GM18909 (cell line): ENCODE data around the gene SCFD2.
"Not testable (repeated sequence)": the region's sequence is repeated elsewhere in the genome, so short reads cannot be mapped to it uniquely, and the experiment has no call there.

Experiments used
- ATAC-seq: cut with Tn5 transposase; IDR thresholded peaks from one replicate; pipeline ENCODE4 v1.9.1; 2021; ENCODE audit warnings: mild to moderate bottlenecking; ENCODE audit not compliant: unreplicated experiment, poor library complexity

SCFD2 gene

GRCh38 chr4:53195815-53196661, 169.8 kb downstream of the SCFD2 start:
- ATAC-seq: no peak

GRCh38 chr4:53194727-53195126, 171.1 kb downstream of the SCFD2 start:
- no peak for ATAC-seq

DNA sequence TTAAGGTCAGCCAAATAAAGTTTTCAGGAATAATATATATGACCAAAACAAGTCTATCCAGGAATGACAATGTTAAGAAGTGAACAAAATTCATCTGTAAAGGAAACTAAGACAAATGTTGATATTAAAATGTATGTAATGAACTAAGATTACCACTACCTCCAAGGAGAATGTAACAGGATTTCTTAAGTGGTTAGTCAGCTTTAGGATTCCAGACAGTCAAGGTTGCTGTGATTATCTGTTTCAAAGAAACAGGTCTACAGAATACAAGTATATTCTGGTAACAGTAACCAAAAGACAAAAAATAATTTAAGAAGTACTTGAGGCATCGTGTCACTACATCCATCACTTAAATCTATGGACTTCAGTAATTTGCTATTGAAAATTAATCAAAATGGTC, 172.8 kb downstream of the SCFD2 start:
- ATAC-seq: no peak

DNA sequence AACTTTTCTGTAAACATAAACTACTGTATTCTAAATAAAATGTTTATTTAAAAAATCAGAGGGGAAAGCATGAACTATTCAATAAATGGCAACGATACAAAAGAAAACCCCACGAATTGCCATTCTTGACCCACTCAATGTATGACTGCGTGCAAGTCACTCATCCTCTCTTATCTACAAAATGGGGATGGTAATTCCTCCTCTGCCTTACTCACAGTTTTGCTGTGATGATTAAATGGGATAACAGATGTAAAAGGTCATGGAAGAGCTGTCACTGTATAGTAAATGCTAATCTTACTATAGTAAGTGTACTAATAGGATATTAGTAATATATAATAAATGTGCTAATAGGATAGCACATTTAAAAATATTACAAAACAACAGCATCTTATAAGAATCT, 173.4 kb downstream of the SCFD2 start:
- no peak for ATAC-seq

DNA sequence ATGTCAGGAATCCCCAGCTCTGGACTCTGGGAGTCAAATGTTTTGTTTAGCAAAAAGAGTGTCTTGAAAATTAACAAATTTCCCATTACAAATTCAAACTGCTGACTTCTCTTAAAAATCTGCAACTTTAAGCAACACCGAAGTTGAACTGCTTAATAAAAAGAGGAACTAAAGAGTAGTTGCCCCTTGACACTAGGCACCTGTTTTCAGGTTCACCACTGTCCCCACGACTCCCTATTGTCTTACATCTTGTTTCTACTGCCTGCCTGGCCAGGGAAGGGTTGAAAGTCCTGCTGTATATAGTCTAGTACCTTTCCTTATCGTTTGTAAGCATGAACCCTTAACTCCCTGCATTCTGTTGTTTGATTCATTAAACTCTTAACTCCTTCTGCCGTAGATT, 173.9 kb downstream of the SCFD2 start:
- no peak for ATAC-seq

- no peak for ATAC-seq
Observed at GRCh38 chr4:53189011-53189410, 176.8 kb downstream of the SCFD2 start.

DNA sequence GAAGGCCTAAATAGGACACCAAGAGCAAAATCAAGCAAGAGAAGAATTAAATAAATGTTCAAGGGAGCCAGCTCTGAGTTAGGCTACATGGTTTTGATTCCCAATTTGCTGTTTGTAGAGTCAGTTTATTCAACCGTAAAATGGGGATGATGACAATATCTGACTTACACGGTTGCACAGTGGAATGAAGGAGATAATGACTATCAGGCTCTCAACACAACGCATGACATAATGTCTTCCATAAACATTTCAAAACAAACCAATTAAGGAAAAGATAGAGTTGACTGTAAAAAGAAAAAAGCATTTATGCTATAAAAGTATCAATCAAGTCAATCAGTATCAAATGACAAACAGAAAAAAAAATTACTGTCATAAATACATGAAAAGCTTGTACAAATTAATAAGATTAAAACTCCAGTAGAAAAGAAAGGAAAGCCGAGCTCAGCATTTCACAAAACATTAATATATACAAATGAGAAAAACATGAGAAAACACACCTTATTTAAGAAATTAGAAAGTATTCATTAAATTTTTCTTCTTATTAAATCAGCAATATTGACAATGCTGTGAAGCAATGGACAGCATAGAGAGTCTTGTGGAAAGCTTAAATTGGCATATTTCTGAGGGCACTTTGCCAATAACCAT, 179.0 kb downstream of the SCFD2 start:
- no peak for ATAC-seq

GRCh38 chr4:53185869-53186585, 179.8 kb downstream of the SCFD2 start:
- no peak for ATAC-seq

DNA sequence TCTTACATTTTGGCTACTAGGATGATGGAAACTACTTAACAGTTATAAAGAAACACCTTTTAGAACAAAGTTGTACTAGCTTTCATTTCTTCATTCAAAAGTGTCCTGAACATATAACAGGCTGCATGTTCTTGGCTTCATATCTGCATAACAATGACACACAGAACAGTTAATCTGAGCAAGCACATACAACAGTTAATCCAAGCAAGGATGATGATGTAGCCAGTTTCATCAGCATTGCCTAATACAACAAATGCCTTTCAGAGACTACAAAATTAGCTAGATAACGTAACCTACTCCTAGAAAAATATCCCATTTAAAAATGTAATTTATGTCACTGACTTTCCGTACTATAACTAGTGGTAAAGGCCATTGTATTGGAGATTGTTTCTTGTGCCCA, 182.1 kb downstream of the SCFD2 start:
- ATAC-seq: no peak

DNA sequence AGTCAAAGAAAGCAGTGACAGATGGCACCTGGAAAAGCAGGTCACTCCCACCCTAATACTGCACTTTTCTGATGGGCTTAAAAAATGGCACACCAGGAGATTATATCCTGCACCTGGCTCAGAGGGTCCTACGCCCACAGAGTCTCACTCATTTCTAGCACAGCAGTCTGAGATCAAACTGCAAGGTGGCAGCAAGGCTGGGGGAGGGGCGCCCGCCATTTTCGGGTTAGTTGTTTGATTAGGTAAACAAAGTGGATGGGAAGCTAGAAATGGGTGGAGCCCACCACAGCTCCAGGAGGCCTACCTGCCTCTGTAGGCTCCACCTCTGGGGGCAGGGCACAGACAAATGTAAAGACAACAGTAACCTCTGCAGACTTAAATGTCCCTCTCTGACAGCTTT, 188.1 kb downstream of the SCFD2 start:
- ATAC-seq: not testable (repeated sequence)

DNA sequence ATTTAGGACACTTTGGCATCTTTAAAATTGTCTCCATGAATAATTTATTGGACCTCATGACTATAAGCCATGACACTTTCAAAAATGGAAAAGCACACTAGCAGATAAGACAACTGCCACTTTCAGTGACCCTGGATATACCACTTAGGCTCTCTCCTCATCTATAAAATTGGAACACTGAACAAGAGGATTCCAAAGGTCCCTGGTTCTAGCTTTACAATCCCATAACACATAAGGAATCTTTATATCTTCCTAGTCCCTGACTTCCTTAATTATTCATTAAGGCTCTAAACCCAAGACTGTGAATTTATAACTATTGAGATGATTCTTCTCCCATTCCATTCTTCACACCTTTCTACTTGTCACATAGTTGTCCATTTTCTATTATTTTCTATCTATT, 190.2 kb downstream of the SCFD2 start:
- no peak for ATAC-seq

DNA sequence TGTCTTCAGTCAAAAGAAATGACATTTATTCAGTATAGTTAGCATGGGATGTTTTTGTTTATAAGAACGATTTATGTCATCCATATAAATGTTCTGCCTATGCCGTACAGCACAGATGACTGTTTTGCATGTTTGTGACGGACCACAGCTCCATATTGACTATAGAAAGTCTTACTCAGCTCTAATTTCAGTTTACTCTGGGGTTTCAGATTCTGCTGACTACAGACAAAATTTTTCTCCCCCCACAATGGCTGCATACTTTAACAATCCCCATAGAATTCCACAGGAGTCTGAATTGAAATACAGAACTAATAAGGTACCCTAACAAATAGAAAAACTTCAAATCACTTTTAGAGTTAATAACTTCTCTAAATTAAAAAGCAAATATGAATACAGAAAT, 191.0 kb downstream of the SCFD2 start:
- ATAC-seq: no peak

GRCh38 chr4:53173576-53173975, 192.3 kb downstream of the SCFD2 start:
- no peak for ATAC-seq

GRCh38 chr4:53171797-53172196, 194.1 kb downstream of the SCFD2 start:
- ATAC-seq: no peak

DNA sequence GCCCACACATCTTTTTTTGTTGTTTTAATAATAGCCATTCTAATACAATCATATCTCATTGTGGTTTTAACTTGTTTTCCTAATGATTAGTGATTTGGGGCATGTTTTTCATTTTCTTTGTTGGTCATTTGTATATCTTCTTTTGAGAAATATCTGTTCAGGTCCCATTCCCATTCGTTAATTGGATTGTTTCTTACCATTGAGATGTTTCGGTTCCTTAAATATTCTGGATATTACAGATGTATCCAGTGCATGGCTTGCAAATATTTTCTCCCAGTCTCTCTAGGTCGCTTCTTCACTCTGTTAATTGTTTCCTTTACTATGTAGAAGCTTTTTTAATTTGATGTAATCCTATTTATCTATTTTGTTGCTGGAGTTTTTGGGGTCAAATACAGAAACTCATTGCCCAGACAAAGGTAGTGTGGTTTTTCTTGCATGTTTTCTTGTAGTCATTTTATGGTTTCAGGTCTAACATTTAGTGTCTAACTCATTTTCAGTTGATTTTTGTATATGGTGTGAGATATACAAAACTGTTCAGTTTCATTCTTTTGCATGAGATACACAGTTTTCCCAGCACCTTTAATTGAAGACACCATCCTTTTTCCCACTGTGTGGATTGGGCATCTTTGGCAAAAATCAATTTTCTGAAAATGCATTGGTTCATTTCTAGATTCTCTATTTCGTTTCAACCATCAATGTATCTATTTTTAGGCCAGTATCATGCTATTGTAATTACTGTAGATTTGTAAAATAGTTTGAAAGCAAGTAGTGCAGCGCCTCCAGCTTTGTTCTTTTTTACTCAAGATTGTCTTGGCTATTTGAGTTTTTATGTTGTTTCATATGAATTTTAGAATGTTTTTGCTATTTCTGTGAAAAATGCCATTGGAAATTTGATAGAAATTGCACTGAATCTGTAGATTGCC, 195.9 kb downstream of the SCFD2 start:
- no peak for ATAC-seq

DNA sequence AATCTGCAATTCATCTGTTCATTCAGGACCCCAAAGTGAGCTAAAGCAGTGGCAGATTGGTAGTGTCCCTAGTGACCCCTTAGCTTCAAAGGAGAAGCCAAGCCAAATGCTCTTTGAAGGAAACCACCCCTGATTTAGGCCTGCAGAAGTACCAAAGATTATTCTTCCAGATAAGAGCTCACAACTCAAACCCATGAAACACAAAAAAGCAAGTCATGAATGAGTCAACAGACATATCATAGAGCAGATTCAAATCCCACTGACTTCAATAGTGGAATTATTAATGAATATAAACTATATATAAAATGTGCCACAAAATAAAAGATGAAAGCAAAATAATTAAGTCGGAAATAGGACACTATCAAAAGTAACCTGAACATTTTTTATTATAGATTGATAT, 197.6 kb downstream of the SCFD2 start:
- ATAC-seq: no peak

DNA sequence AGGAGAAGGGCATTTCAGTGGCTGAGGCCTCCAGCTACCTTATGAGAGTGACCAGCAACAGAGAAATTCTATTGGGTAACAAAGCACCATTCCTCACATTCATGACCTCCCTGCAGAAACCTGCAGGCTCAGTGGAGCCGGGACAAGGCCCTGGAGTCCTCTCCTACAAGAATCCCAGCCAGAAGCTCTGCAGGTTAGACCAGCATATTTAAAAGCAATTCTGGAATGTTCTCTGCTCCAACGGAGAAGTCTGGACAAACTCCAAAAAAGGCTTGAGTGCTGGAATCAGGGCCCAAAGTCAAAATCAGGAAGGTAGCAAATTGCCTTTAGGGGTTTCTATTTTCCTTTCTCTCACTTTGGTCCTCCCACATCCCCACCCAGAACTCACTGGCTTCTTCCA, 202.9 kb downstream of the SCFD2 start:
- no peak for ATAC-seq

- ATAC-seq: no peak
Observed at GRCh38 chr4:53161787-53162433, 204.0 kb downstream of the SCFD2 start.

DNA sequence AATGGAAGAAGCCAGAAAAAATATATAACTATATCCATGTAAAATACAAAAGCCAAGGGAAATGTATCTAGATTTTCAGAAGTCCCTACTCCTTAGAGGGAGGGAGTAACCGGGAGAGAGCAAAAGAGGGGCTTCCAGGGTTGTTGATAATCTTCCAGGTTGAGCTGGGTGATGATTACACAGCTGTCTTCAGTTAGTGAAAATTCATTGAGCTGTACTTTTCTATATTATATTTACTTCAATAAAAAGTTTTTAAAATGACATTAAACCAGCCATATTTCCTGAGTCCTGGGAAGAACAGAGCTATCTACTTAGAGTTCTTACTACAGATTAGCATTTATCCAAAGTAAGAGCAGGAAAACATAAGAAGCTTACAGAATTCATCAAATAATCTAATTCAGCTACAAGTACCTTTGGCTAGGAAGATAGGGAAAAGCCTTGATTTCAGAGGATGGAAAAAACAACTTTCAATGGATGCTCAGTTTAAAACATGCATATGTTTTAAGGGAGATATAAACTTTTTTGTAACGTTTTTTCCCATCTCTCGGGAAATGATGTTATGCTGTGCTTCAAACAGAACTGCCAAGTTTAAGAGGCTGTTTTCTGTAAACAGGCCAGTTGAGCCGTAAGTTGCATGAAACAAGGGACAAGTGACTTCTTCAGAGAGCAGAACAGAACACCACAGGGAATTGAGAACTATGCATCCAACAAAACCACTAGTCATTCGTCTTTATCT, 204.6 kb downstream of the SCFD2 start:
- no peak for ATAC-seq
